BE2C (cell line): Measurements from ENCODE around the gene SLC35G6.
"Not testable (repeated sequence)": the region's sequence is repeated elsewhere in the genome, so short reads cannot be mapped to it uniquely, and the experiment has no call there.

Source experiments
- DNase-seq: peaks from one replicate; pipeline ENCODE4 v3.0.0-alpha.2; 2020
- H3K27me3 ChIP-seq: fragments of 250-450 bp; sonication (Bioruptor Pico); 2 replicates; pipeline ENCODE4 v1.5.1; 2020; ENCODE audit warnings: mild to moderate bottlenecking
- H3K36me3 ChIP-seq: fragments of 250-450 bp; sonication (Bioruptor Pico); 2 replicates; pipeline ENCODE4 v1.5.1; 2020; ENCODE audit warnings: mild to moderate bottlenecking
- H3K4me1 ChIP-seq: fragments of 250-450 bp; sonication (Bioruptor Pico); 2 replicates; pipeline ENCODE4 v1.5.1; 2020
- H3K4me3 ChIP-seq: 2 replicates; pipeline ENCODE4 v1.5.1; 2011; ENCODE audit warnings: low read depth, low read length
- H3K9me3 ChIP-seq: fragments of 250-450 bp; sonication (Bioruptor Pico); 2 replicates; pipeline ENCODE4 v1.5.1; 2020
- TF ChIP-seq, protein P1 (sequence below): IDR thresholded peaks from 2 replicates; pipeline ENCODE4 v1.5.1; 2012; ENCODE audit warnings: mild to moderate bottlenecking, low read depth, low read length

SLC35G6 gene

GRCh38 chr17:7477392-7478275 is 3.6 kb upstream of the SLC35G6 start:
- Histone ChIP-seq H3K9me3 (no peaks in the 10 kb centered on the region), H3K27me3 (no peaks in the 10 kb centered on the region), H3K36me3 (no peaks in the 10 kb centered on the region), H3K4me3 (no peak overlapping the region), H3K4me1 (no peaks in the 10 kb centered on the region)
- DNase-seq, result no peak
- TF ChIP-seq, protein P1, sequence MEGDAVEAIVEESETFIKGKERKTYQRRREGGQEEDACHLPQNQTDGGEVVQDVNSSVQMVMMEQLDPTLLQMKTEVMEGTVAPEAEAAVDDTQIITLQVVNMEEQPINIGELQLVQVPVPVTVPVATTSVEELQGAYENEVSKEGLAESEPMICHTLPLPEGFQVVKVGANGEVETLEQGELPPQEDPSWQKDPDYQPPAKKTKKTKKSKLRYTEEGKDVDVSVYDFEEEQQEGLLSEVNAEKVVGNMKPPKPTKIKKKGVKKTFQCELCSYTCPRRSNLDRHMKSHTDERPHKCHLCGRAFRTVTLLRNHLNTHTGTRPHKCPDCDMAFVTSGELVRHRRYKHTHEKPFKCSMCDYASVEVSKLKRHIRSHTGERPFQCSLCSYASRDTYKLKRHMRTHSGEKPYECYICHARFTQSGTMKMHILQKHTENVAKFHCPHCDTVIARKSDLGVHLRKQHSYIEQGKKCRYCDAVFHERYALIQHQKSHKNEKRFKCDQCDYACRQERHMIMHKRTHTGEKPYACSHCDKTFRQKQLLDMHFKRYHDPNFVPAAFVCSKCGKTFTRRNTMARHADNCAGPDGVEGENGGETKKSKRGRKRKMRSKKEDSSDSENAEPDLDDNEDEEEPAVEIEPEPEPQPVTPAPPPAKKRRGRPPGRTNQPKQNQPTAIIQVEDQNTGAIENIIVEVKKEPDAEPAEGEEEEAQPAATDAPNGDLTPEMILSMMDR, result no peak

GRCh38 chr17:7478276-7479212 is 2.7 kb upstream of the SLC35G6 start:
- Histone ChIP-seq H3K4me1 (no peaks in the 10 kb centered on the region), H3K27me3 (no peaks in the 10 kb centered on the region), H3K9me3 (no peaks in the 10 kb centered on the region), H3K36me3 (no peaks in the 10 kb centered on the region), H3K4me3 (peak overlapping the region; percentile 58)
- TF ChIP-seq, protein P1, result no peak
- peak; percentile 29 for DNase-seq

DNA sequence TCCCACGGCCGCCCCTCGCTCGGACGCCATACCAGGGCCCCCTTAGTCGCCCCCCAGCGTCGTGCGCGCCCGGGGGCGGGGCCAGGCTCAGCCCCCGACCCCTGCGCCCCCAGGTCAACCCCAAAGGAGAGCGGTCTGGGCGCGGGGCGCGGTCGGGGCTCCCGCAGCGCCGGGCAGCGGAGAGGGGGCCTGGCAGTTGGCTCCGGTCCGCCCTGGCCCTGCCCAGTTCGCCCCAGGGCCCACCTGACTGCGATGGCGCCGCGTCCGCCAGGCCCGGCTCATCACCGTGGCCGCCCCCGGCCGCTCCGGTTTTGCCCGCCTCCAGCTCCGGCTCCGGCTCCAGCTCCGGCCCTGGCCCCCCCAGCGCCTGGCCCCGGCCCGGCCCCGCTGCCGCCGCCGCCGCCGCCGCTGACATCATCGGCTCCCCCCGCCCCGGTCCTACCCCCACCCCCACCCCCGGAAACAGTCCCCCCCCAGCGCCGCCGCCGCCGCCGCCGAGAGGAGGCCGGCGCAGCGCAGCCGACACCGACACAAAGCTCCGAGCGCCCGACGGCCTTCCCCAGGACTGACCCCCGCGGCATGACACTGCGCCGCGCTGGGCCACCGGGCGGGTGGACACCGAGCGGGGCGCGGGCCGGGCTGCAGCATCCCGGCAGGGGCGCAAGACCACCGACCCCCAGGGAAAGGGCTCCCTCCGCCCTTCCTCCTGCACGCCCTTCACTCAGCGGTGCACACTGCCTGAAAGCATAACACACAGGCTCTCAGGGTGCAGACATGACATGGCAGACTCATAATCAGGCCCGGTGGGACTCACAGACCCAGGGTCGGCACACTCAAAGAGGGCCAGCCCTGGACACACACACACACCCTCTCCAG is 1.8 kb upstream of the SLC35G6 start, which contains the start of gene ZBTB4:
TSS of gene ZBTB4 (minus strand) at position 419 of the 876 bp plus-strand sequence. CDS start 12,830 bp downstream, outside the sequence.
- Histone ChIP-seq H3K36me3 (no peaks in the 10 kb centered on the region), H3K27me3 (no peaks in the 10 kb centered on the region), H3K9me3 (no peaks in the 10 kb centered on the region), H3K4me3 (peak within 1 kb of the TSS; percentile 63), H3K4me1 (no peaks in the 10 kb centered on the region)
- TF ChIP-seq, protein P1, result no peak
- peak; percentile 44 for DNase-seq

DNA sequence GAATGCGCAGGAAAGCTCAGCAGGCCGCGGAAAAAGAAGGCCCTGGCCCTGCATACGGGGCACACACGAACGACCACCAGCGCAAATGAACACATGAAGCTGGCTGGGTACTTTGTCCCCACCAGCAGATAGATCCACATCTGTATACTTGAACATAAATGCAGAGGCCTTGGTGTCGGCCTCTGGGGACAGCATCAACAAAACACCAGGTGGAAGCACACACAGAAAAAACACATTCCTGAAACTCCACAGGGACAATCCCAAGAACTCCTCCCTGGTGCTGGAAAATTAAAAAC is 1.2 kb upstream of the SLC35G6 start:
- TF ChIP-seq, protein P1, result no peak
- Histone ChIP-seq H3K4me1 (no peaks in the 10 kb centered on the region), H3K27me3 (no peaks in the 10 kb centered on the region), H3K9me3 (no peaks in the 10 kb centered on the region), H3K4me3 (peak overlapping the region; percentile 63), H3K36me3 (no peaks in the 10 kb centered on the region)
- no peak for DNase-seq

DNA sequence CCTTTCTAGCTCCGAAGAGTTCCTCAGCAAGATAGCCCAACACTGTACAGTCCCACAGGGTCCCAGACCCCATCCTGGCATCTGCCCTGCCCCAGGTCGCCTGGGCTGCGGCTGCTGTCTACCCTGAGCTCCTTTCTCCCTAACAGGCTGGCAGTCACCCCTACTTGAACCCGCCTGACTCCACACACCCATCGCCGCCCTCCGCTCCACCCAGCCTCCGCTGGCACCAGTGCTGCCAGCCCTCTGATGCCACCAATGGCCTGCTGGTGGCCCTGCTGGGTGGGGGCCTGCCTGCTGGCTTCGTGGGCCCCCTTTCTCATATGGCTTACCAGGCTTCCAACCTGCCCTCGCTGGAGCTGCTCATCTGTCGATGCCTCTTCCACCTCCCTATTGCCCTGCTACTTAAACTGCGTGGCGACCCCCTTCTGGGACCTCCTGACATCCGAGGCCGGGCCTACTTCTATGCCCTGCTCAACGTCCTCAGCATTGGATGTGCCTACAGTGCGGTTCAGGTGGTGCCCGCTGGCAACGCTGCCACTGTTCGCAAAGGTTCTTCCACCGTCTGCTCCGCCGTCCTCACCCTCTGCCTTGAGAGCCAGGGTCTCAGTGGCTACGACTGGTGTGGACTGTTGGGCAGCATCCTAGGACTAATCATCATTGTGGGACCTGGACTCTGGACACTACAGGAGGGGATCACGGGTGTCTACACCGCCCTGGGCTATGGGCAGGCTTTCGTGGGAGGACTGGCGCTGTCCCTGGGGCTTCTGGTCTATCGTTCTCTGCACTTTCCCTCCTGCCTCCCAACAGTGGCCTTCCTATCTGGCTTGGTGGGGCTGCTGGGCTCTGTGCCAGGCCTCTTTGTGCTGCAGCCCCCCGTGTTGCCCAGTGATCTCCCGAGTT is 846 bp downstream of the SLC35G6 start:
- not testable (repeated sequence) for DNase-seq, H3K4me3 ChIP-seq, H3K36me3 ChIP-seq, H3K27me3 ChIP-seq, H3K4me1 ChIP-seq, H3K9me3 ChIP-seq

GRCh38 chr17:7482742-7483088 is 1.5 kb downstream of the SLC35G6 start:
- H3K9me3 ChIP-seq, H3K4me1 ChIP-seq, H3K27me3 ChIP-seq, H3K36me3 ChIP-seq, DNase-seq: not testable (repeated sequence)
- H3K4me3 ChIP-seq, result peak overlapping the region; percentile 81
